ENCODE data around the gene YES1. TPM values are rescaled to one million over a fixed set of nuclear protein-coding genes. Genes with fewer than 3 reads are reported as not detected.
"Not testable (repeated sequence)": the region's sequence is repeated elsewhere in the genome, so short reads cannot be mapped to it uniquely, and the experiment has no call there.

The YES1 gene
- total RNA-seq, 1 donor from 2014 or later = 49.7 TPM

DNA sequence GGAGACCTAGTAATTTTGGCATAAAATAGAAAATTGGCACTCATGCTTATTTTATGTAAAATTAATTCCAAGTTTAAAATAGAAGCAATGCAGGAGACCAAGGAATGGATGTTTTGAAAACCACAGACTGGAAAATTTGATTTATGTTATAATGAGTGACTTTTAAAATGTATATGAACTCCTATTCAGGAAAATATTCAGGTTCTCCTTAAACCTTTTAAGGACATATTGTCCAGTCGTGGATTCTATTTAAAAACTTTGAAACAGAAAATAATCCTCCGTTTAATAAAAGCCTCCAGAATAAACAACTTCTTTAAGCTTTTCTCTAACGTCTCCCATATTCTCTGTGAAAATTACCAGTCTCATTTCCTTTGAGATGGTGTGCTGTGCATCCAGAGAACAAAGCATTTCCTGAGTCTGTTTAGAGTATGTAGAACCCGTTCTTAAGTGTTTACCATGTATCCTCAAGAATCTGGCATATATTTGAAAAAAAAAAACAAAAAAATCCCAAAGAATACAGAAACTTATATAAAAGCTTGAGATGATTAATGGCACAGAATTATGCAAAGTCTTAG, 8.6 kb upstream of the YES1 start:
- no peak for ATAC-seq

DNA sequence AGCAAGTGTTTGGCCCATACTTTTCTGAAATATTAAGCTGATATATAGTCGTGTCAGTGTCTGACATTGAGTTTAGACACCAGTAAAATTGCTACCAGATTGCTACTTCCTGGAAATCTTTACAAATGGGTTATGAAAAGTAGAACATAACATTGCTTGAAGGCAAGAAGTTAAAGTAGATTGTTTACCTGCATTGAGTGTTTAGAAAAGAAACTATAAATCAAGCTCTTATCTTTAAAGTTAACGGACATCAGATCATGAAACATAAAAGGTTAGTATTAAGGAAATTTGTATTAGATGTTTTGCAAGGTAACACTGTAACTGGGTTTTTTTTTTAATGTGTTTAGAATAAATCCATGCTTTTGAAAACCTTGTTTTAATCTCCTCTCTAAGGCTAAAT, 4.8 kb upstream of the YES1 start:
- ATAC-seq = no peak

DNA sequence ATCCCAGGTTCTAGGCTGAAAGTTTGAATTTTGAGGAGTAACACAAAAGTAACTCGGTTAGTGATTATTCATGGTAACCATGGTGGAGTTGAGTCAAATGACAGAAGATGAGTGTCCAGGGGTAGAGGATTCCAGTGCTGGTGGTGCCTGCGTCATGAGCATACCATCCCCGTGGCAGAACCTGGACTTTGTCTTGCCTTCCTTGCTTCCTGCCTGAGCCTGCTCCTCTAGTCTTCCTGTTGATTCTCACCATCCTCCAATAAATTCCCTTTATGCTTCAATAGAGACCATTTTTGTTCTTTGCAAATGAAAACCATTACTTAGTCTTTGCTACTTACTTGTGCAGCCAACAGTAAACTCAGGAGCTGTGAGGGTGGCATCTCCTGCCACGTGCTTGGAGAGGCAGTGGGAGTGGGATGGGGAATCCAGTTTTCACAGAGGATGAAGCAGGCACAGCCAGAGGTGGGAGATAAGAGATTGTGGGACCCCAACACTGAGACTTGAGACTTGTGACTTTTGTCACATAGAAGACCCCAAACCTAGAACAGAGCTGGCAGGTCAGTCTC, 4.1 kb upstream of the YES1 start:
- no peak for ATAC-seq

DNA sequence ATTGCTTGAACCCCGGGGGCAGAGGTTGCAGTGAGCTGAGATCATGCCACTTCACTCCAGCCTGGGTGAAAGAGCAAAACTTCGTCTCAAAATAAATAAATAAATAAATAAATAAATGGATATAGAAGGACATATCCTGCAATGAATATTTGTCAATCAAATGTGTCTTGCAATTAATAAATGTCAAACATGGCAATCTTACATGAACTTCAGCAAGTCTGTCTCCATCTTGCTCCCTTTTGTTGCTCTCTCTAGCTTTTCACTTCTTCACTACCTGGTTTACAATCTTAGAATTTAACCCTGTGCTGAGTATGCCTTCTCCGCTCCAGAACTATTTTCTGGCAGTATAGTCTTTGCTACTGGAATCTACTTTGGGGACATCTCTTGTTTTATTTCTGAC, 3.3 kb upstream of the YES1 start:
- no peak for ATAC-seq

DNA sequence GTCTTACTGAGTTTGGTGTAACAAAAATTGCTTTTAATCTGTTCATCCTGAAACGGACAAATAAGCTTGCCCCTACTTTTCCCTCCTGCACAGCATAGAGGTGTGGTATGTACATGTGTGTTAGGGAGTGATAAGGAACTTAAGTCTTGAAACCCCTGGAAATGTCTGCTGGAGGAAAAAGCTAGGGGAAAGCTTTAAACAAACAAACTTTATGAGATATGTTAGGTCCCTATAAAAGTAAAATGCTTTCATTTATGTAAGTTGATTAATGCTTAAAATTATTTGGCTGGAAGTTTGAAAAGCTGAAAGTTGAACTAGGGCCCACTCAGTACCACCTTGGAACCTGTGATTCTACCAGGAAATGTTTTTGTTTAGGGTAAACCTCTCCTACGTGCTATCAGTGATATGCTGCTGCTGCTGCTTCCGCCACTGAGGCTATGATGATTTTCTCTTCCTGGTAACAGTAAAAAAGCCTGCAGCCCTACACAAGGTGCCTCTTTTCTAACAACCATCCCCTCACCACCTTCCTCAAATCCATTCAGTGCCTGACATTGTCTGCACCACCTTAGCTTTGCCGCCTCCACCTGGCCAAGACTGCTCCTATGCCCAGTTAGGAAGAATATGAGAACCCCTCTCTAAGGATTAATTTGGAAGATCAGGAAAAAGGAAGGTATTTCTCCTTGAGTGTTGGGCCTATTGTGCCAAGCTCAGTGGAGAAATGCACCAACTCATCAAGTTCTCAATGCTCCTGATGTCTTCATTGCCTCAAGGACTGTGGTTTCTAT, 2.5 kb upstream of the YES1 start:
- ATAC-seq = no peak

DNA sequence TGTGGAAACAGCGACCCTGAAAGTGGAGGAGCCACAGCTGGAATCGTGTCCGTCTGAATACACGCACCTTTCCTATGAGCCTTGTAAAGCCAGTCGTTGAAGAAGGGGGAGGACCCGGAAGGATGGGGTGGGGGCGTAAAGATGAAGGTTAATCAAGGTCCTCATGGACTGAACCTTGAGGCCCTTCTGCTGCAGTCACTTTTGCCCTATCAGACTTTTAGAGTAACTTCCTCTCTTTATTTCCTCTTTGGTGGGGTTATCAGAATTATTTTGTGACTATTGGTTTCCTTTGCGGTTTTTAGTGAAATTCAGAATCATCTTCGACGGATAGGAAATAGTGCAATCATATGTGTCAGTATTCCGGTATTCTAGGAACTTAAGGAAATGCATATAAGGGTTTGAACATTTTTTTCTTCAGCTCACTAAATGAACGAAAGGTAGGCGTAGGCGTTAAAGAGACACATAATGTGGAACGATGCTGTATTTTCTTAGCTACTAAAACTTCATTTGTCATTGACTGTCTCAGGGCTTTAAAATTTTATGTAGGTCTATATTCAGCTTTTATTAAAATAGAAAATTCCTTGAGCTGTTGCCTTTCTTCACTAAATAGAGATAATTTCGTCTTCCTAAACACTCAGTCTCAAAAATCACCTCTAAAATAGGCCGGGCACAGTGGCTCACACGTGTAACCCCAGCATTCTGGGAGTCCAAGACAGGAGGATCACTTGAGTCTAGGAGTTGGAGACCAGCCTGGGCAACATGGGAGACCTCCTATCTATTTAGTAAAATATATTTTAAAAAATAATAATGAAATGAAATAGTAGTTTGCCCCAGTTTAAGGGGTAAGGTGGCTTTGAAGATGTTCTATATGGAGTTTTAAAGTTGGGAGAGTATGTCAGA, 1.4 kb upstream of the YES1 start:
- no peak for ATAC-seq

DNA sequence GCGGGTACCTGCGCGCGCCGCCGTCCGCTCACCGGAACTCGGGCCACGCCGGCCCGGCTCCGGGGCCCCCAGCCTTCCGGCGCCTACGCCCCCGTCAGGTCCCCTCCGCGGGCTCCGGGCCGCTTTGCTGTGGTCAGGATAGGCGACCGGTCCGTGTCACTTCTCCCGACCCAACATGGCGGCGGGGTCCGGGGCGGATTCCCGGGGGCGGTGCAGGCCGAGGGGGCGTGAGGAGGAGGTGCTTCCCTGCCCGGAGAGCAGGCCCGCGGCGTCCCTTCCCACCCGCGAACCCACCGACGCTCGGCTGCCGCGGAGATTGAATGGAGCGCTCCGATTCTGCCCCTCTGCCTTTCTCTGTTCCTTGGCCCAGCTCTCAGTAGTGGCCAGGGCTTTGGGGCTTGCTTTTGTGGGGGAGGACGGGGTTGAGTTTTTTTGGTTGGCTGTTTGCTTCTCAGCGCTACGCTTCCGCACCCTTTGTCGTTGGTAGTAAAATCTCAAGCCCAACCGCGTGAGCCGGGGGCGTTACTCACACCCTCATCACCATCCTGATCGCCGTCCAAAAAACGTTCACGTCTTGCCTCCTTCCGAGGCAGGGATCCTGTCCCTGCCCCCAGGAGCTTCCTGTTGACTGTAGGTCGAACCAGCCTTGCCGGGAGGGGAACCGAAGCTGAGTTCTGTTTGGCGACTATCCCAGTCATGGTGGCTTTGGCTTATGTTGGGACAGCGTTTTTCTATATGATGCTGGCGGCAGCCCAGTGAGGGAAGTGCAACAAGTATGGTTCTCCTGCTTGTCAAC, 532 bp upstream of the YES1 start:
- peak; percentile 85 for ATAC-seq

DNA sequence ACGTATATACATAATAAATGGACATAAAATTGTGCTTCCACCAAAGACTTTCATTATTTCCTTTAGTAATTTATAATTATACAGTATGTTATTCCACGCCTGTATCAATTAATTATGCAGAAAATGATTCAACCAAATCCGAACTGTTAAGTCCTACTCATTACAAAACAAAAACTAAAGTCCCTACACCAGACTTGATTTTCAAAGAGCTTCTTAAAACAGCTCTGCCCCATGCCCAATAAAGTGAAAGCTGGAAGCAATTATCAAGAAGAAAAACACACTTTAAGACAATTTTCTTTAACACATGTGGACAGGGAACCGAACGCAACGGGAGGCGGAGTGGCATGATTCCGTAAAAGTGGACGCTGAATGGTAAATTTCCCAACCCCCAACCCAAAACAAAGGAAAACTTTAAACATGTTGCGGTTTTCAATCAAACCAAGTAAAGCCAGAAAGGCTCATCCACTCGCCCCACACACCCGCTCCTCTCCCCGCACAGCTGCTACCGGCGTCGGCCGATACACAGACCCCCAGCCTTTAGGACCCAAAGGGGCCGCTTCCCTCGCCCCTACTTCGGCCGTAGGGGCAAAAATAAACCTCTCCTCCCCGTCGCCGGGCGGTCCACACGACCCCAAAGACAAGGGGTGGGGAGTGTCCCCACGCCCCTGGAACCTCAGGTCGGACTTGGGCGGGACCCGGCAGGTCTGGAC, 705 bp downstream of the YES1 start:
- ATAC-seq = no peak

DNA sequence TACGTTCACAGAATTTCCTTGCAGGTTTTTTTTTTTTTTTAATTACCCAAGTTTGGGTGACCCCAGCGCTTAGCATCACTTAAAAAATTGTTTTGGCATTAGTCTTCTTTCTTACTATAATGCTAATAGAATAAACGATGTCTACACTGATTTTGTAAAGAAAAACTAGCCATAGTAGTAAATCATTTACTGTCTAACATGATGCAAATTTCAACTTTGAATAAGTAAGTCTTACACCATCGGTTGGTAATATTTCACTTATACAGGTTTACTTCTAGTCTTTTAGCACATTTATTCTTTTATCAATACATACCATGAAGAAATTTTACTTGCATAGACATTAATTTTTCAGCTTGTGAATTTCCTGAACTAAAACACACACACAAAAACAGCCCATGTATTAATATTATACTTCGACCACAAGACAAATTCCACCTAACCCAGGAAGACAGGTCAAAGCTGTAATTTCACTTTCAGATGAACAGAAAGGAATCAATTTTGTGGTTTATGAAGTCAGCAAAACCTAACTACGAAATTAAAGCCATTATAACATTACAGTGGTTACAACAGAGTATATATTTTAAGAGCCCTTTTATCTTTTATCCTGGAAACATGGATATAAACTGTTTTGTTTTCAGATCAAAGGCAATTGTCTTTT, 1.9 kb downstream of the YES1 start:
- ATAC-seq = no peak

DNA sequence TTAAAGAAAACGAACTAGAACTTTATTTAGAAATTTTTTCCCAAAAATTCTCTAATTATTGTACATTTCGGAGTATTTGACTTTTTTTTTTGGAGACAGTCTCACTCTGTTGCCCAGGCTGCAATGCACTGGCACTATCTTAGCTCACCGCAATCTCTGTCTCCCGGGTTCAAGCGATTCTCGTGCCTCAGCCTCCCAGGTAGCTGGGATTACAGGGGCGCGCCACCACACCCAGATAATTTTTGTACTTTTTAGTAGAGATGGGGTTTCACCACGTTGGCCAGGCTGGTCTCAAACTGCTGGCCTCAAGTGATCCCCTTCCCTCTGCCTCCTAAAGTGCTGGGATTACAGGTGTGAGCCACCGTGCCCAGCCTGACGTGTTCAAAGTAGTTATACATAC, 2.8 kb downstream of the YES1 start:
- ATAC-seq = not testable (repeated sequence)

DNA sequence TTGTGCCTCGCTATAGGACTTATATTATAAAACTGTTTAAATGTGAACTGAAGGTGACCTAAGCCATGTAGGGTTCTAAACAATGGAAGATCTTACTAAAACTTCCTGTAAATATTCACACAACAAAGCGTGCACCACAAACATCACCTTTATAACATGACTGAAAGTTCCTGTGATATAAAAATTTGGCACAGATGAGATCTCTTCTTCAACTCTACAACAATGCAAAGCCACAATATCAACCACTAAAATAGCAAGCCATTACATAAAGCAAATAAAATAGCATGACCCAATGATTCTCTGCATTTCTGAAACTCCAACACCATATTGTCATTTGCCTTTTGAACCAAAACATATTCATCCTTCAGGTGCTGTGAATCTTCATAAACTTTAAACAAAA, 3.5 kb downstream of the YES1 start:
- no peak for ATAC-seq

DNA sequence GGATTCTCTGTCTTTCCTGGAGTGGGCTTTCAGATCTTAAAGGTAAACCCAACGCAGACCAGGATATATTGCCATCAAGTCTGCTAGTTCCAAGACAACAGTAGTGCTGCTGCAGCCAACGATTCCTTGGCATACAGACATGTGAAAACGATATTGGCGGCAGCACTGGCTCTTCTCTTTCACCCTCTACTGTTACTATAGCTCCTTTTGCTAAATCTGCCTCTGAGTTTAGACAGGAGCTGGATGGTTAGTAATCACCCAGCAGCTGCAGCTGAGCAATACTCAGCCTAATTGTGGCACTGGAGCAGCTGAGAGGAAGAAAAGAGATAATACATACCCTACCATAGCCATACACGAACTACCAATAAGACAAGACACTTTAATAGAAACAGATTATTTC, 4.0 kb downstream of the YES1 start:
- no peak for ATAC-seq

DNA sequence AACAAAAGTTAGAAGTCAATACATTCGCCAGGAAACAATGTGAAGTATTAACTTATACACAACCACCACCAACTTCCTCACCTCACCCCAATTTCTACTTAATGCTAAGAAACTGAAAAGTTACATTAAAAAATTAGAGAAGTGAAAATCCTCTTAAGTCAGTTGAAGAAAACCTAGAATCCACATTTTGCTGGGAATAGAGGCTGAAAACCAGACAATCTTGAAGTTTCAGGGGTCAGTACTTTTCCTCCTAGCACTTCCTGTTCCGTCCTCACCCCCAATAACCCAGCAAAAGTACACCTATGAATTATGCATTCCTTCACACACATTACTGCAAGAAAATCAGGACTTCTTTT, 6.3 kb downstream of the YES1 start:
- no peak for ATAC-seq

DNA sequence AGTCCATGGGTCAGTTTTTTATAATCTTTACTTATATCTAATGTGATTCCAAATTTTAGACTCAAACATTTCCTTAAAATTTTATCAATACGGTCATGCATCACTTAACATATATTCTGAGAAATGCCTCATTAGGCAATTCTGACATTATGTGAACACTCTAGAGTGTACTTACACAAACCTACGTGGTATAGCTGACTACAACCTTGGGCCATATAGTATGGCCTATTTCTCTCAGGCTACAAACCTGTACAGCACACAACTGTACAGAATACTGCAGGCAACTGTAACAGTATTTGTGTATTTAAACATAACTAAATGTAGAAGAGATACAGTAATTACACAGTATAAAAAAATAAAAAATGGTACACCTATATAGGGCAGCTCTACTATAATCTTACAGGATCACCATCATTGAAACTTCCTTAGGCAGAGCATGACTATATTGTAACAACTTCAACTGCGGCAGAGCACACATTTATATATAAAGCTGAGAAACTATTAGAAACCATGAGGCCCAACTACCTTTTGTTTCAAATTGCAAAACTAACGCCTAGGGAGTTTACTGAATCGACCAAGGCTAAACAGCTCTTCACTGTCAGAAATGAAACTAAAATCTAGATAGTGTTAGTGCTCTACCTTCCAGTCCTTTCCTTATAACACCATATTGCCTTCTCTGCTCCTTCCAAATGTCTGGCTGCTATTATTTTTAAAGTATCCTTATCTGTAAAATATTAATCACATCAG, 6.9 kb downstream of the YES1 start:
- no peak for ATAC-seq

DNA sequence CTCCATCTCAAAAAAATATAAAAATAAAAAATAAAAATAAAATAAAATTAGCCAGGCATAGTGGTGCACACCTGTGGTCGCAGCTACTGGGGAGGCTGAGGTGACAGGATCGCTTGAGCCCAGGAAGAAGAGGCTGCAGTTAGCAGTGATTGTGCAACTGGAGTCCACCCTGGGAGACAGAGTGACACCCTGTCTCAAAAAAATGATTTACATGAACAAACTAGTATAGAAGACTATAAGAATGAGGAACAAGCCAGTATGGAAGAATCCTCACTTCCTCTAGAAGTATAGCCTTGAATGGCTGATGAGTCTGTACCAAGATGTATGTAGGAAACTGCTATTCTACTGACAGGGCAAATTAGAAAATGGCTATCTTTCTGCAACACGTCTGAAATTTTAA, 10.9 kb downstream of the YES1 start:
- no peak for ATAC-seq

DNA sequence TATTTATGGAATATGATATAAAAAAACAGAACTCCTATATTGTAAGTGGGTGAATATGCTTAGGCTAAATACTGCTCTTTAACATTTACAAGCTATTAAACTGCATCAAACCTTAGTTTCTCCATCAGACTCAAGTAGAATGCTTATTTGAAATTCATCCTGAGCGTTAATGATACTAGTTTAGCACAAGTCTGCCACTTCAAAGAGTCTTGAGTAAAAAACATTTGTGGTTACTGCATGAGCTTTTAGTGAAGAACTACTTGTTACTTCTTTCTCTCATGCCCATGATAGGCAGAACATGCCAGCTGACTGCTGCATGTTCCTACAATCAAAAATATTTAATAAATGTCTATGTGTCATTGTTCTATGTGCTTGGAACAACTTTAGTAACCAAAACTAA, 12.1 kb downstream of the YES1 start:
- ATAC-seq = no peak

DNA sequence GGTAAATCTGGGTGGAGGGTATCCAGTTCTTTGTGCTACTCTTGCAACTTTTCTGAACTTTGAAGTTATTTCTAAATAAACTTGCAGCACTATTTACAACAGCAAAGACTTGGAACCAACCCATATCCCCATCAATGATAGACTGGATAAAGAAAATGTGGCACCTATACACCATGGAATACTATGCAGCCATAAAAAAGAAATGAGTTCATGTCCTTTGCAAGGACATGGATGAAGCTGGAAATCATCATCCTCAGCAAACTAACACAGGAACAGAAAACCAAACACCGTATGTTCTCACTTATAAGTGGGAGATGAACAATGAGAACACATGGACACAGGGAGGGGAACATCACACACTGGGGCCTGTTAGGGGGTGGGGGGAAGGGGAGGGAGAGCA, 16.7 kb downstream of the YES1 start:
- ATAC-seq = not testable (repeated sequence)

DNA sequence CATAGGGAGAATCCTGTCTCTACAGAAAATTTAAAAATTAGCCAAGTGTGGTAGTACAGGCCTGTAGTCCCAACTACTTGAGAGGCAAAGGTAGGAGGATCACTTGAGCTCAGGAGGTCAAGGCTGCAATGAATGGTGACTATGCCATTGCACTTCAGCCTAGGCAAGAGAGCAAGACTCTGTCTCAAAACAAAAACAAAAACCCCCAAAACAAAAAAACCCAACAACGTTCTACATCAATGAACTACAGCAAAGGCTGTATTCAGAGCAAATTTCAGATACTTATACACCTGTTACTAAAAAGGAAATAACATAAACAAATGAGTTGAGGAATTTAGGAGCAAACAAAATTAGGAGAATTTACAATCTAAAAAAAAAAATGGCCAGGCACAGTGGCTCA, 22.6 kb downstream of the YES1 start:
- ATAC-seq = no peak

DNA sequence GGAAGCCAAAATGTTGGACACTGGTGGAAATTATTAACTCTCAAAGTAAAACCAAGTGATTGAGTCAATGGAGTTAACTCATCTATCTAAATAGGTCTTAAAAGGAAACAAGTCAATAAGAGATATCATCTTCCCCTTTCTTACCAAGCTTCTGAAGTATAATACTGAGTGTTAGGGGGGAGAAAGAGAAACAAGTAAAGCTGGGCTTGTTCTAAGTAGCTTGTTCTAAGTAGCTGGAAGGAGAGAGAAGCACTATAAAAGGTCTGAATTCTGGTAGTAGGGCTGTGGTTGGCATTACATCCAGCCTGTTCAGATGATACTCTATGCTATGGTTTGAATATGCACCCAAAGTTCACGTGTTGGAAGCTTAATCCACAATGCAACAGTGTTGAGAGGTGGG, 26.8 kb downstream of the YES1 start:
- ATAC-seq = no peak

DNA sequence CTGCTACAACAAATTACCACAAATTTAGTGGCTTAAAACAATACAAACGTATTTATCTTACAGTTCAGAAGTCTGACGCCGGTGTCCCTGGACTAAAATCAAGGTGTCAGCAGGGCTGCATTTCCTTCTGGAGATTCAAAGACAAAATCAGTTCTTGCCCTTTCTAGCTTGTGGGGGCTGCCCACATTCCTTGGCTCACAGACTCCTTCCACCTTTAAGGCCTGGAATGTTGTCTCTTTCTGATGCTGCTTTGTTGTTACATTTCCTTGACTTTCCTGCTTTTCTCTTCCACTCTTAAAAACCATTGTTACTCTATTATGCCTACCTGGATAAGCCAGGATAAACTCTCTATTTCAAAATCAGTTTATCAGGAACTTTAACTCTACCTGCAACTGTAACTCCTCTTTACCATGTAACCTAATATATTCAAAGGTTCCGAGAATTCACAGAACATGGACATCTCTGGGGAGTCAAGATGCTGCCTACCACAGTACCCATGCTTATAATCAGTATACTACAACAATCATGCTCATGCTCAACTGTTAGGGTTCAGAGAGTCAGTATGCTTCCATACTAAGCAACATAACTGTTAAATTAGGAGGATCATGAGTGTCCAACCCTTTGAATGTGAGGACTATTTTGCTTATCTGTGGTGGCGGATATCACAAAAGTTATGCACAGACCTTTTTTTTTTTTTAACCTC, 27.4 kb downstream of the YES1 start:
- no peak for ATAC-seq
